NCI-H1048 (cell line): ENCODE results near the gene FAM219A.

ENCODE experiments used
- DNase-seq: peaks from one replicate; lab custom pipeline; 2025; lab: John Stamatoyannopoulos, UW

FAM219A gene, protein sequence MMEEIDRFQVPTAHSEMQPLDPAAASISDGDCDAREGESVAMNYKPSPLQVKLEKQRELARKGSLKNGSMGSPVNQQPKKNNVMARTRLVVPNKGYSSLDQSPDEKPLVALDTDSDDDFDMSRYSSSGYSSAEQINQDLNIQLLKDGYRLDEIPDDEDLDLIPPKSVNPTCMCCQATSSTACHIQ

DNA sequence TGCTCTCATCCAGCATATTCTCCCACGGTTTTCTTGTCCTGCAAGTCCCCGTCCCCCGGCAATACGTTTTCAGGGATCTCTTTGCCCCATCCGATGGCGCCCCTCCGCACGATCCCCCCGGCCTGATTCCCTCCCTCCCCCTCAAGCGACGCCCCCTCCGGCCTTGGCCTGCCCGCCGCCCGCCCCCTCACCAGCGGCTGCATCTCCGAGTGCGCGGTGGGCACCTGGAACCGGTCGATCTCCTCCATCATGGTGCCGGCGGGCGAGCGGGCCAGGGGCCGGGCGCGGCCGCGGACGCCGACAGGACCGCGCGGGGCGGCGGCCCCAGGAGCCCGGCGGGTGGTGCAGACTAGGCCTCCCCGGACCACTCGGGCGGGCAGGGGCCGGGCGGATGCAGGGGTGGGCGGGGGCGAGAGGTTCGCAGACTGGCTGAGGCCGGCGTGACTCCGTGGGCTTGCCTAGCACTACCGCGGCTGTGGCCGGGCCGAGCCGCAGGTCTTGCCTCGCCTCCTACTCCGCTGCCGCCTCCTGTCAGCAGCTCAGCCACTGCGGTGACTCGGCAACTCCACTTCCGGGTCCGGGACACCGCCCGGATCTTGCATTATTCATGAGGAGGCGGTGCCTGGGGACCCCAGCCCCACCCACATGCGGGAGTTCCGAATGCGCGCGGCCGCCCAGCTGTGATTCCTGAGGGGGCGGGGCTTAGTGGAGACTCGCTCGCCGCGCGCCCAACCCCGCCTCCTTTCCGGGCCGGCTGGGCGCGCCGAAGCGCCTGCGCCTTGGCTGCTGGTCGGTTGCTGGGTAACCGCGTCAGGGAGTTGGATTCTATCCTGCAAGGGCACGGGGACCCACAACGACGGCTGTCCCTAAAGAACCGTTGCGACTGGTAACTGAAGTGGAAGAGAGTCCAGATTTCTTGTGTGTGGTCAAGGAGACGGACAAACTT, at the start of gene FAM219A, which contains the start of gene DNAI1:
Gene FAM219A (minus strand): TSS at position 558 of the 946 bp plus-strand sequence. CDS start 307 bp downstream, at position 251.
Gene DNAI1 (plus strand): TSS at position 793 of the 946 bp plus-strand sequence. CDS start 201 bp downstream, outside the sequence.
- peak; percentile 96 for DNase-seq

- no peak for DNase-seq
Observed at GRCh38 chr9:34507966-34508365, 49.6 kb upstream of the FAM219A start.

- no peak for DNase-seq
Observed at GRCh38 chr9:34507556-34507955, 49.2 kb upstream of the FAM219A start.

DNA sequence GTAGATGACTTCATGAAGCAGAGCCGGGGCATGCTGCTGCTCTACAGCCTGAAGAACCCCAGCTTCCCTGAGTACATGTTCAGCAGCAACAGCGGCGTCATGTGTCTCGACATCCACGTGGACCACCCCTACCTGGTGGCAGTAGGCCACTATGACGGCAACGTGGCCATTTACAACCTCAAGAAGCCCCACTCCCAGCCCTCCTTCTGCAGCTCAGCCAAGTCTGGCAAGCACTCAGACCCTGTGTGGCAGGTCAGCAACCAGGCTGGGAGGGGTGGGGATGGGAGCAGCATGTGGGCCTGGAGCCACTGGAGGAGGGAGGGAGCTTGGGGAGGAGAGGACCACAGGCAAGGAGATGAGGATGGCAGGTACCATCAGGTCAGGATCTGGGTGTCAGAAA, 48.3 kb upstream of the FAM219A start:
- DNase-seq = no peak

DNA sequence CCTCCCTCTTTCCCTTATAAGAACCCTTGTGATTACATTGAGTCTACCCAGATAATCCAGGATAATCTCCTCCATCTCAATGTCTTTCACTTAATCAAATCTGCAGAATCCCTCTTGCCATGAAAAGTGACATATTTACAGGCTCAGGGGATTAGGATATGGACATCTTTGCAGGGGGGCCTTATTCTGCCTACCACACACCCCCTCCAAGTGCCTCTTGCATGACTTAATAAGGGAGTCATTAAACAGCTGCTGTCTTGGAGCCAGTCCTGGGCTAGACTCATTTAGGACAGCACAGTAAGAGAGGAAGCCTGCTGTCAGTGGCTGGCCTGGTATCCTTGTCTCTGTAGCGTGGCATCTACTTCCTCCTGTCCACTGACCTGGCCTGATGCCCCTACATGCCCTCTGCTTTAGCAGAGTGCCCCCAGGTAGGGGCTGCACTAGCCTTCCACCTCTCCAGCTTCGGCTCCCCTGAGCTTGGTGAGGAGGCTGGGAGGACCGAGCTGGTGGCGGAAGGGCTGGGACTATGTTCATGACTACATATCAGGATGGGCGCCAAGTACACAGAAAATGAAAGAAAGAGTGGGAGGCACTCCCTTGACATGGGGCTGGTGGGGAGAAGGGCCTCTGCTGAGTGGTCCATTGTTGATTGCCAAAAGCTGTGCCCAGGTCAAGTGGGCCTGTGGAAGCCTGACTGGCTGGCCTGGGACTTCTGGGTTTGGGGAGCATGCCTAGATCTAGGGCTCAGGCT, 47.2 kb upstream of the FAM219A start:
- DNase-seq = no peak

DNA sequence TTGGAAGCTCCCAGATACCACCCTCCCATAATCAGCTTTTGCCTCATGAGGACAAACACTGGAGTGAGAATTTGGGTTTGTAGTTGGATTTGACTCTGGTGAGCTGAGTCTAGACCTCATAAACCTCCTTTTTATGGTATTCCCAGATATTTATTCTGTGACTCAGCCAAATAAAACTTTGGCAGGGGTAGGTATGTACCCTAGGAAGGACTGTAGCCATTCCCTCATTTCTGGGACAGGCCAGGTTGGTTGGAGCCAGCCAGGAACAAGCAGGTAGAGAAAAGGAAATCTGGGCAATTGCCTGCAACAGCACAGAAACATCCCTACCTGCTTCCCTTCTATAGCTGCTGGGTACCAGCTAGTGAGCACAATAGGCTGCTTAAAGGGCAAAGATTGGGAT, 45.0 kb upstream of the FAM219A start:
- DNase-seq = no peak

DNA sequence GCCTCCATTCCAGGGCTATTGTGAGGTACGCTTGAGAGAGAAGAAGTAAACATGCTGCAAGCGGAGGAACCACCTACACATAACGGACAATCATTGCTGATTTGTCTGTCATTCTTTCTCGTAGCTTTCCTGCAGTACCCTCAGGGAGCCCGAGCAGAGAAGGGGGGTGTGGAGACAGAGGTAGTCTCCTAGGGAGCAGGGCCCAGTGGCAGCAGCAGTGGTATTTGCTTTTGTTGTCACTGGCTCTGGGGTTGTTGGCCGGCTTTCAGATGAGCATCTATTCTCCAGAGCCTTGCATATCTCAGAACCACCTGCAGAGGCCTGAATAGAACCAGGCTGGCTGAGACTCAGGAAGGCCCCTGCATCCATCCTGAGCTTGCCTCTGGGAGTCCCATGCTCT, 44.5 kb upstream of the FAM219A start:
- DNase-seq = no peak

DNA sequence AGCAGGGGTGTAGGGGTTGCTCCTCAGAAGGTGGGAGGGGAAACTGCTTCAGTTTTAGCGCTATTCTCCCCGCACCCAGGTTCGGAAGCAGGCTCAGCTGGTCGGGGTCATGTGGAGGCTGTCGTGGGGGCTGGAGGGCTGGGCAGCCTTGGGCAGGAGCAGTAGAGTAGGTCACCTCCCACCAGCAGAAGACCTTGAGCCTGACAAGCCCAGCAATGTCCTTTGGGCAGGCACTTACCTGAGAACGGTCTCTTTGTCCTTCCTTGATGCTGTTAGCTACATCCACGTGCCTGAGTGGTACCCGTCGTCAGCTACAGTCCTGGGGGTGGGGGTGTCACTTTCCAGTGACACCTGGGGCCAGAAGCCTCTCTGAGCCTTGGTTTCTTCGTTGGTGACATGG, 44.1 kb upstream of the FAM219A start:
- DNase-seq = no peak

GRCh38 chr9:34501889-34502425, 43.6 kb upstream of the FAM219A start:
- no peak for DNase-seq

- no peak for DNase-seq
Observed at GRCh38 chr9:34501372-34501771, 43.0 kb upstream of the FAM219A start.

GRCh38 chr9:34500623-34501267, 42.4 kb upstream of the FAM219A start:
- no peak for DNase-seq

DNA sequence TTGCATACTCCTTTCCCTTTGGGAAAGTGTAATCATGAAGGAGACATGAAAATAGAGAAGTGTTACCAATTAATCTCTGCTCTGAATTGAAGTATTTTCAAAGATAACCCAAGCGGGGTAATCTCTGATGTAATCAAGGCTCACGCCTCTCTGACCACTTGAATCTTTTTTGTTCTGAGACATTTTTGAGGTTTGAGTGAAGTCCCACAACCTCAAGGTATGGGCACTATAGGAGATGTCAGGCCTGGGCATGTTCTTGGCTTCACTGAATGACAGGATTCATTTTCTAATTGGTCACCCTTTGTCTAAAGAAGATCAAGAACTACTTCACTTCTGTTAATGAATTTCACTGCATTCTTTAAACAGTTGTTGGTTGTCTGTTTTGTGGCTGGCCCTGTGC, 40.7 kb upstream of the FAM219A start:
- DNase-seq = no peak

DNA sequence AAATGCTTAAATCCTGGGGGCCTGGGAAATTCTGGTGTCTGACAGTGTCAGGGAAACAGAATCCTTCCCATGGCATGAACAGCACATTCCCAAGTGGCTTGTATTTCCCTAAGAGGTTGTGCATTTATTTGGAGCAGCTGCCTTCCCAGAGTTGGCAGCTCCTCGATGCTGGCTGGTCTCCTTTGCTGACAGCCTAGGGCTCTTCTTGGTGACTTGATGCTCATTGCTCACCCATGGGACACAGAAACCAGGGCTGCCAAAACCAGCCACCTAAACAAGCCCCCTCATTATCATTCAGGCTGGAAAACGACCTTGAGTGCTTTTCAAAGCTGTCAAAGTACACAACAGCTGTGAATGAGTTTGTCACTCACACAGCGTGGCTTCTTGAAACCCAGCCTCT, 40.2 kb upstream of the FAM219A start:
- DNase-seq = no peak

DNA sequence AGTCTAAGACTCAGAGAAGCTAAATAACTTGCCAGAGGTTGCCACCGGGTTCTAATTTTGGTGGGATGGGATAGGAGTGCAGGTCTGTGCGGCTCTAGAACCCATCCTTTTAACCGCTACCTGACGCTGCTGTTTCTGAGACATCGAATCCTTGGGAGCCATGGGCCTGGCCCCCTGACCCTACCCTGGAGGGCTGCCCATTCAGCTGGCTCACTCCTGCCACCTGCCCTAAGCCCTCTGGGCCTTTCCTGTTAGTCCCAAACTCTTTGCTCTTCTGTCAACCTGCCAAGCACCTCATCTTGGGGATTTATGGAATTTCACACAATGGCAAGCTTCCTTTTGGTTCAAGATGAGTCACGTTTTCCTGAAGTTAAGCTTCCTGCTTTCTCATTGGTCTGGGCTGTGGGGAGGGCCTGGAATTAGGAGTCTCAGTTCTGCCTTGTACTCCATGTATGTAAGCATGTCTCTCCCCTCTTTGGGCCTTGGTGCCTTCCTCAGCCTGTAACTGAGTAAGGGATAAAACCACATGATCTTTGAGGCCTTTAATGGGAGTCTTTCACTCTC, 37.9 kb upstream of the FAM219A start:
- DNase-seq = no peak

DNA sequence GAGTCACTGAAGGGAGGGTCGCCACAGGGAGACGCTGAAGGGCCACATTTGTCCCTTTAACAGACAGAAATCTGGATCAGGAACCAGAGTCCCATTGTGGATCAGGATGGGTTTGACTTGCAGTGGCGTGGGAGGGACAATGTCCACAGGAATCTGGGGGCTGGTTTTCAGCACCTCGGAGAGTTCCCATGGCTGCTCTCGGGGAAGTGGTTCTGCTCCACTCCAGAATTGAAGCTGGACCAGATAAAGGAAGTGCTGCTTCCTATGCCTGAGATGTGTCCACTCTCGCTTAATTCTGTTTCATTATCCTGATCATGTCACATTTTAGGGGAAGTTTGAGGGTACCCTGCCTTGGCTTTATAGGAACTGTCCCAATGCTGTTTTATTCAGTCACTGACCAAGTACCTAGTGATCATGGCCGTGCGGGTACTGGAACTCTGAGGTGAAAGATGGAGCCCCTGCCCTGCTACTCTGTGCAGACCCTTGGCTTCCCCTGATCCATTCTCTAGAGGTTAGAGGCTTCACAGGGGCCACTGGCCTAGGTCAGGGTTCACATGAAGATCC, 35.7 kb upstream of the FAM219A start:
- no peak for DNase-seq

GRCh38 chr9:34492051-34492450, 33.7 kb upstream of the FAM219A start:
- DNase-seq = no peak

- no peak for DNase-seq
Observed at GRCh38 chr9:34491596-34491995, 33.2 kb upstream of the FAM219A start.

DNA sequence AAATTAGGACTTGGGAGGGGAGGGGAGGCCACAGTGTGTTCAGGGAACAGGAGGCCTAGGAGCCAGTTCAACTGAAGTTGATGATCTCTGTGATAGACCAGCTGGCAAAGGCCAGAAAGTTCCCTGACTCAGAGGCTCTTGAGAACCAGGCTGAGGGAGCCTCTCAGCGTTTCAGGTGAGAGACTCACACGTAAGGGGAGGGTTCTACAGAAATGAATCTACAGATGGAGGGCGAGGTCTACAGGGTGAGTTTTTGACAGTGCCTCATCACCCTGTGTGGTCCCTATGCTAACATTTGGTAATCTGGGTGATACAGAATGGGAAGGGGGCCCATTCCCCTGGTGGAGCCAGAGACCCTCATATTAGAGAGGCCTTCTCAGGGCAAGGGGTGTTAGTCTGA, 32.4 kb upstream of the FAM219A start:
- no peak for DNase-seq

GRCh38 chr9:34490360-34490759, 32.0 kb upstream of the FAM219A start:
- DNase-seq = no peak

DNA sequence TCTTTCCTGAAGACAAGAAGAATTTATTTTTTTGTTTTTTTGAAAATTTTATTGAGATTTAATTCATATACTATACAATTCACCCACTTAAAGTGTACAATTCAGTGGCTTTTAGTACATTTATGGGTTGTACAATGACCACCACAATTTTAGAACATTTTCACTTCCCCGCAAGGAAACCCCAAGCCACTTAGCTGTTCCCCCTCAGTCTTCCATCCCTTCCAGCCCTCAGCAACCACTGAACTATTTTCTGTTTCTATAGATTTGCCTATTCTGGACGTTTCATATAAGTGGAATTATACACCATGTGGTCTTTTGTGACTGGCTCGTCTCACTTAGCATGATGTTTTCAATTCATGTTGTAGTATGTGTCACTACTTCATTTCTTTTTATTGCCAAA, 28.2 kb upstream of the FAM219A start:
- no peak for DNase-seq

- no peak for DNase-seq
Observed at GRCh38 chr9:34485822-34486221, 27.5 kb upstream of the FAM219A start.
